Progenitor cell of endocrine pancreas (in vitro differentiated cells): ENCODE results near the gene GNB1L. TPM values are rescaled to one million over a fixed set of nuclear protein-coding genes. Genes with fewer than 3 reads are reported as not detected.

Experiments used
- DNase-seq: peaks from one replicate; pipeline ENCODE4 v3.0.0; 2021; ENCODE audit warnings: low spot score; ENCODE audit not compliant: unreplicated experiment
- H3K27ac Mint-ChIP-seq: 2 replicates; pipeline ENCODE4 v1.8.0; 2021; ENCODE audit warnings: mild to moderate bottlenecking, moderate library complexity, mixed read lengths
- H3K27me3 Mint-ChIP-seq: 2 replicates; pipeline ENCODE4 v1.8.0; 2021; ENCODE audit warnings: mixed read lengths
- H3K36me3 Mint-ChIP-seq: 2 replicates; pipeline ENCODE4 v1.8.0; 2022; ENCODE audit warnings: mixed read lengths; ENCODE audit not compliant: insufficient read depth
- H3K4me1 Mint-ChIP-seq: 2 replicates; pipeline ENCODE4 v1.8.0; 2021; ENCODE audit warnings: low read depth, mixed read lengths
- H3K4me3 Mint-ChIP-seq: 2 replicates; pipeline ENCODE4 v1.8.0; 2021; ENCODE audit warnings: low read depth, mild to moderate bottlenecking, moderate library complexity, mixed read lengths
- H3K9me3 Mint-ChIP-seq: 2 replicates; pipeline ENCODE4 v1.8.0; 2021; ENCODE audit warnings: low read depth, mixed read lengths
- CTCF ChIP-seq: fragments of 200-600 bp; sonication (generic); IDR thresholded peaks from one replicate; pipeline ENCODE4 v1.5.0; 2021; ENCODE audit warnings: antibody characterized with exemption, mild to moderate bottlenecking; ENCODE audit not compliant: unreplicated experiment
- total RNA-seq: library from RNA; stranded (reverse); gene quantifications from 2 replicates; pipeline ENCODE4 v1.2.1, GENCODE V29; 2021

Gene GNB1L
- total RNA-seq, 1 donor from 2014 or later = 9.9 TPM

DNA sequence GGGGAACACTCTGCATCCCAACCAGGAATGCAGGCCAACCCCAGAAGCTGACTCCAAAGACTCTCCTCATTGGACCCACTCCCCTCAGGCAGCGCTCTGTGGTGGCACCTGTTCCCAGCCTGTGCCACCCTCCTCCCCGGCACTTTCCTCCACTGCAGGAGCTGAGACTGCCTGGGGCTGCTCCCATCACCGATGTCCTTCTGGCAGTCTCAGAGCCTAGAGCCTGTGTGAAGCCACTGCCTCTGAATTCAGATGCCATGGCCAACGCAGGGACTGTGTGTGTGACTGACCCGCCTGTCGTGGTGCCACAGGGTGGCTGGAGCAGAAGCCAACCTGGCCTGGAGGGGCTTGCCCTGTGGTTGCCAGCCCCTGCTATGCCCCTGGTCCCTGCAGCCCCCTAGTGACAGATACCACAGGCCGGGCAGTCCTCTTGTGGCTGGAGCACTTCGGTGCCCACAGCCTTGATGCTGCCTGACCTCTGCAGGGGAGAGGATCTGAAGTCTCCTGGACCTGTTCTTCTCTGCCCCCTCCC lies 50.9 kb downstream of the GNB1L start:
- Mint-ChIP-seq H3K4me3 (no peak overlapping the region), H3K36me3 (peaks cover 2% of the 10 kb centered on the region), H3K4me1 (no peaks in the 10 kb centered on the region), H3K27me3 (no peaks in the 10 kb centered on the region), H3K27ac (no peak overlapping the region), H3K9me3 (no peaks in the 10 kb centered on the region)
- no peak for DNase-seq
- no peak for TF ChIP-seq CTCF

DNA sequence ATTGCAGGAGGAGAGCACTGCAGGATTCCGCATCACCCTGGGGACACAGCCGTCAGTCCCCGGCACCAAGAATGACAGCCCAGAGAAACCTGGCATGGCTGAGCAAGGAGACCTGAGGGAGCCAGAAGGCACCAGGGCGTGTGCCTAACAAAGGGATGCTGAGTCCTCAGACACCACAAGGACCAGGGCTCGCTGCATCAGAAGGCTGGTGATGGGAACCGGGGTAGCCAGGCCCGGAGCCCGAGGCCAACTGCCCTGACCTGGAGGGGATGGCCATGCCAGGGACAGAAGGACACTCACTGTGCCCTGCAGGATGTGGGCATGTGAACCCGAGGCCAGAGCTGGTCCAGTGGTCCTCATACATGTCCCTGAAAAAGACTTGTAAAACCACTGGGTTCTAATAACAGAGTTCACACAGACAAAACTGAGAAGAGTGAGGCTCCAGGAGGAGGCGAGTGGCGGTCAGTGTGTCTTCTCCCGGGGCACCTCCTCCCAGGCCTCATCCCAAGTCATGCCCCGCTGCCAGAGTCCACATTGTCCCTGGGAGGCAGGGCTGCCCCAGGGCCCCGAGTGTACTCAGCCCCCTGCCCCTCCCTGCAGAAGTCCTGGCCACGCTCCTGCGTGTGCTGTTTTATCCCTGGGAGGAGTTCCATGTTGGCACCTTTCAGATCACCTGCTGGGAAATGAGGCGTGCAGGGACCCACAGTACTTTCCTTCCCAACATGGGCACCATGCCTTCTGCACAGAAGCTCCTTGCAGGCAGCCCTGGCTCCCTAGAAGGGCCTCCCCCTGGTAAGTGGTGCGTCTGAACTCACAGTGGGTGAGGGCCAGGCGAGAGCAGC lies 51.6 kb downstream of the GNB1L start:
- Mint-ChIP-seq H3K27ac (no peak overlapping the region), H3K27me3 (no peaks in the 10 kb centered on the region), H3K4me3 (no peak overlapping the region), H3K9me3 (no peaks in the 10 kb centered on the region), H3K36me3 (peaks cover 2% of the 10 kb centered on the region), H3K4me1 (no peaks in the 10 kb centered on the region)
- TF ChIP-seq CTCF = no peak
- no peak for DNase-seq

DNA sequence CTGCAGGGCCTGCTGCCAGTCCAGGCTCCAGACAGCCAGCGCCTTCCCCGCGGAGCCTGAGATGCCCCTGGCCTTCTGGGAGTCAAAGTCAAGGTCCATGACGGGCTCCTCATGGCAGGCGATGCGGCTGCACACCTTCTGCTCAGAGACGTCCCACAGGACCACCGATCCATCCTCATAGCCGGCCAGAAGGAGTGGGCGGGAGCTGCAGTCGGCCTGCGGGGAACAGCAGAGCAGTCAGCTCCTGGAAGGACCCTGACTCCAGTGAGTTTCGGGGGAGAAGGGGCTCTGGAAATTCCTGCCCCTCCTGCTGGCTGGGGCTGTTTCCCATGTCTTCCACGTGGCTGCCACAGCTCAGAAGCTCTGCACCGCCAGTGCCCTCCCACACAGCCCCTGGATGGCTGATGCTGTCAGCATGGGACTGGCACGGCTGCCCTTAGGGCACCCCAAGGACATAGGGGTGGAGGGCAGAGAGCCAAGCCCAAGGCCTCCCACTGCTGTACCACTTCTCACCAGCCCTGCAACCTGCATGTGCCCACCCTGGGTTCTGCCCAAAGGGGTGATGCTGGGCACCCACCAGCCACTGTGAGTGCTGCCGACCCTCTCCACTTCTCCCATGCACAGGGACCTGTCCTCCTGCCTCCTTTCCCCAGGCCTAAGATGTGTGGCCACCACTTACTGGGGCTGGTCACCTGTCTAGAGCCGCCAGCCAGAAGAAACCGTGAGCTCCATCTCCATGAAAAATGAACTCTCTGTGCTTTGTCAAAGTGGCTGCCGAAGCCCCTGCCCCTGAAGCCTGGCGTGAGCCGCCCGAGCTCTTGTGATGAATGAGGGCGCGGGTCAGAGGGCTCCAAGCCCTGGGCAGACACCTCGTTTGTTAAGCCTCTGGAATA lies 52.4 kb downstream of the GNB1L start:
- DNase-seq = no peak
- Mint-ChIP-seq H3K9me3 (no peaks in the 10 kb centered on the region), H3K27me3 (no peaks in the 10 kb centered on the region), H3K36me3 (peaks cover 2% of the 10 kb centered on the region), H3K4me1 (no peaks in the 10 kb centered on the region), H3K4me3 (no peak overlapping the region), H3K27ac (peak overlapping the region; percentile 4)
- TF ChIP-seq CTCF = no peak

DNA sequence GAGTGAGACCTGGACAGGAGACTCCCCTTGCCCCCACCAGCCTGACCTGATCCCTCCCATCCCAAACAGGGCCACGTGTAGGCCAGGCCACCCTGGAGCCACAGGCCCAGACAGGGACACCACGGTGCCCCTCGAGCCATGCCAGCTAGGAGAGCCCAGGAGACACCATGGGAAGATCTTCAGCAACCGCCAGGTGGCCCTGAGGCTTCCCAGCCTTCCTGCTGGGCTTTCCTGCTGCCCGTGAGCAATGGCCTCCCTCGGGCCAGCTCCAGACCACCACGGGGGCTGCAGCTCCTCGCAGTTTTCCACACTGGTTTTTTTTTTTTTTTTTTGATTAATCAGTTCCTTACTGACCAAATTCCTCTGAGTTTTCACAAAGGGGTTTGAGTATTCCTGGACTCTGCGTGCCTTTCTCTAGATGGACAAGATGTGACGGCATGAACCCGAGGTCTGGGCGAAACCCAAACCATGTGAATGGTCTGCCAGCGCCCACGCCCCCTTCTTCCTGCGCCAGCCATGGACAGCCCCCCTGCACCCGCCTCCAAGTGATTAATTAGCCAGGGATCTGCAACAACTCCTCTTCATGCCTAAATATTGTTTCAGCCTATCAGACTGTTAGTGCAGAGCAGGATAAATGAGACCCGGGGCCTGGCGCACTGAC lies 53.2 kb downstream of the GNB1L start:
- no peak for TF ChIP-seq CTCF
- Mint-ChIP-seq H3K4me1 (no peaks in the 10 kb centered on the region), H3K4me3 (no peak overlapping the region), H3K27me3 (no peaks in the 10 kb centered on the region), H3K36me3 (peaks cover 2% of the 10 kb centered on the region), H3K27ac (peak overlapping the region; percentile 45), H3K9me3 (no peaks in the 10 kb centered on the region)
- DNase-seq = no peak
